ENCODE measurements around the gene NR4A2. TPM values are rescaled to one million over a fixed set of nuclear protein-coding genes. Genes with fewer than 3 reads are reported as not detected.

NR4A2 gene
- total RNA-seq, 1 experiment from 2014 or later = 4.9 TPM

DNA sequence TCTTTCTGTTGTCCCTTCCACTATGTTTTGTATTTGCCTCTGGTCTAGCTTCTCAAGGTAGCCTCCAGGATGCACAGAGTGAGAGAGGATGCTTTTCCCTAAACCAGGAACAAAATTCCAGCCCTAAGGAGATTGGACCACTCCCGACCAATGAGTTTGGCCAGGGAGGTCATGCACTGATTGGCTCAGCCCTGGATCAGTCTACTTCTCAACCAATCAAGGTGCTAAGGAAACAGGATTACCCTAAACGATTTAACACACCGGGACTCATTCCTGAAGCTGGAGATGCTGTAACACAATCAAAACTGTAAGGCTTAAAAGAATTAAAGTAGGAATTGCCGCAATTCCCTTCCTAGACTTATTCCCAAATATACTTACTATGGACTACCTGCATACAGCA lies 34.2 kb upstream of the NR4A2 start:
- no peaks in the 10 kb centered on the region for H3K9me3 Mint-ChIP-seq (ENCODE audit: low read depth, unreplicated experiment)
- H3K27ac Mint-ChIP-seq (ENCODE audit: unreplicated experiment) = no peak overlapping the region
- DNase-seq = no peak
- no TSS peak for BruUV-seq (replicated peaks)
- TF ChIP-seq, protein P1, sequence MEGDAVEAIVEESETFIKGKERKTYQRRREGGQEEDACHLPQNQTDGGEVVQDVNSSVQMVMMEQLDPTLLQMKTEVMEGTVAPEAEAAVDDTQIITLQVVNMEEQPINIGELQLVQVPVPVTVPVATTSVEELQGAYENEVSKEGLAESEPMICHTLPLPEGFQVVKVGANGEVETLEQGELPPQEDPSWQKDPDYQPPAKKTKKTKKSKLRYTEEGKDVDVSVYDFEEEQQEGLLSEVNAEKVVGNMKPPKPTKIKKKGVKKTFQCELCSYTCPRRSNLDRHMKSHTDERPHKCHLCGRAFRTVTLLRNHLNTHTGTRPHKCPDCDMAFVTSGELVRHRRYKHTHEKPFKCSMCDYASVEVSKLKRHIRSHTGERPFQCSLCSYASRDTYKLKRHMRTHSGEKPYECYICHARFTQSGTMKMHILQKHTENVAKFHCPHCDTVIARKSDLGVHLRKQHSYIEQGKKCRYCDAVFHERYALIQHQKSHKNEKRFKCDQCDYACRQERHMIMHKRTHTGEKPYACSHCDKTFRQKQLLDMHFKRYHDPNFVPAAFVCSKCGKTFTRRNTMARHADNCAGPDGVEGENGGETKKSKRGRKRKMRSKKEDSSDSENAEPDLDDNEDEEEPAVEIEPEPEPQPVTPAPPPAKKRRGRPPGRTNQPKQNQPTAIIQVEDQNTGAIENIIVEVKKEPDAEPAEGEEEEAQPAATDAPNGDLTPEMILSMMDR (IDR thresholded peaks at IDR 0.05; ENCODE audit: unreplicated experiment) = no peak
- no peaks in the 10 kb centered on the region for H3K36me3 Mint-ChIP-seq (ENCODE audit: insufficient read depth, unreplicated experiment)
- H3K27me3 Mint-ChIP-seq (ENCODE audit: unreplicated experiment) = no peaks in the 10 kb centered on the region
- no peaks in the 10 kb centered on the region for H3K4me1 Mint-ChIP-seq (ENCODE audit: low read depth, unreplicated experiment)
- H3K4me3 Mint-ChIP-seq (ENCODE audit: low read depth, unreplicated experiment) = no peak overlapping the region
- intact Hi-C loops (cut with micrococcal nuclease; ENCODE audit: unreplicated experiment) = no loop called here
- CTCF ChIA-PET = no interaction called here

DNA sequence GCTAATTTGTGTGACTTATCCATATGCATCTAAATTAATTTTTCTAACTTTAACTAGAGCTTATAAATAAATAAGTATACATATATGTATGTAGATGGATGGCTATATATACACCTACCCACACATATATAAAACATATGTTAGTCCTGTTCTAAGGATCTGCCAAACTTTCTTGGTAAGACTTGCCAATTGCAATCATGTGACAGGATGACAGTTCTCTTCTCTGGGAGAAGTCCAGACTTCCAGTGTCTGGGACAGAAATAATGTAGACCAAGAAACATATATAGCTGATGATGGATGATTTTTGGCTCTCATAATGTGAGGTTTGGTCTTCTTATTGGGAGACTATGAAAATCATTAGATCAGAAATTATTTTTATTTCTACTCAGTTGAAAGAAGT lies 30.6 kb upstream of the NR4A2 start:
- Mint-ChIP-seq H3K36me3 (ENCODE audit: insufficient read depth, unreplicated experiment) (no peaks in the 10 kb centered on the region), H3K4me1 (ENCODE audit: low read depth, unreplicated experiment) (no peaks in the 10 kb centered on the region), H3K27ac (ENCODE audit: unreplicated experiment) (no peak overlapping the region), H3K4me3 (ENCODE audit: low read depth, unreplicated experiment) (no peak overlapping the region), H3K27me3 (ENCODE audit: unreplicated experiment) (no peaks in the 10 kb centered on the region), H3K9me3 (ENCODE audit: low read depth, unreplicated experiment) (no peaks in the 10 kb centered on the region)
- DNase-seq = no peak
- TF ChIP-seq, protein P1 (IDR thresholded peaks at IDR 0.05; ENCODE audit: unreplicated experiment) = no peak
- intact Hi-C loops (cut with micrococcal nuclease; ENCODE audit: unreplicated experiment) = no loop called here
- BruUV-seq (replicated peaks) = no TSS peak
- CTCF ChIA-PET = no interaction called here

DNA sequence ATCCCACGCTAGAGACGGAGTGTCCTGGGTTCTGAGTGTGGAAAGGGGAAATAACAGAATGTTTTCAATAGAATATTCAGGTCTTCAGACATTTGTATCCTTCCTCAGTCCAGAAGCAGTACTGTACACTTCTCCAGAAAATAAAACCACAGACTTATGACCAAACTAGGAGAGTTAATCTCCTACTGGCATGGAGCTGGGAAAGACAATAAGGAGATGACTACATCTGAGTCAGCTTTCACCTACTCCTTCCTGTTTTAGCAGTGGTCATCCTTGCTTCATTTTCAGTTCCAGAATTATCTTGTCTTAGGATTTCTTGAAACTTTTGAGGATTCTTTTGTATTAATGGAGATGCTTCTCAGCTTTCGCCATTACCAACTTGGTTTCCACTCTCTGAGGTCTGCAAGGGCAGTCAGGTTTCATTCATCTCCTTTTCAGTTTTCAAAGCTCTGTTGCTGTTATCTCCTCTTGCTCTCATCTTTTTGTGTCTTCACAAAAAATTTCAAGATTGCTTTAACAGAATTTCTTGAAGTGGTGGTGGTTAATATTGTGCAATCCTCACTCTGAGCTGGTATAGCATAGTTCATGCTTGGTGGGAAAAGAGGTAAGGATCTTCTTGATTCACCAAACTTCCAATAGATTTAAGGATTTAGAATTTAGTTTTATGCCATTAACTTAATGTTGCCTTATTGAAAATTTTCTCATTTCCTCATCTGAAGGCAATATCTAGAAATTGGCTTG lies 23.7 kb upstream of the NR4A2 start:
- intact Hi-C loops (cut with micrococcal nuclease; ENCODE audit: unreplicated experiment) = no loop called here
- Mint-ChIP-seq H3K27me3 (ENCODE audit: unreplicated experiment) (no peaks in the 10 kb centered on the region), H3K4me1 (ENCODE audit: low read depth, unreplicated experiment) (no peaks in the 10 kb centered on the region), H3K36me3 (ENCODE audit: insufficient read depth, unreplicated experiment) (no peaks in the 10 kb centered on the region), H3K9me3 (ENCODE audit: low read depth, unreplicated experiment) (no peaks in the 10 kb centered on the region), H3K27ac (ENCODE audit: unreplicated experiment) (no peak overlapping the region), H3K4me3 (ENCODE audit: low read depth, unreplicated experiment) (no peak overlapping the region)
- CTCF ChIA-PET = no interaction called here
- TF ChIP-seq, protein P1 (IDR thresholded peaks at IDR 0.05; ENCODE audit: unreplicated experiment) = no peak
- no TSS peak for BruUV-seq (replicated peaks)
- no peak for DNase-seq

DNA sequence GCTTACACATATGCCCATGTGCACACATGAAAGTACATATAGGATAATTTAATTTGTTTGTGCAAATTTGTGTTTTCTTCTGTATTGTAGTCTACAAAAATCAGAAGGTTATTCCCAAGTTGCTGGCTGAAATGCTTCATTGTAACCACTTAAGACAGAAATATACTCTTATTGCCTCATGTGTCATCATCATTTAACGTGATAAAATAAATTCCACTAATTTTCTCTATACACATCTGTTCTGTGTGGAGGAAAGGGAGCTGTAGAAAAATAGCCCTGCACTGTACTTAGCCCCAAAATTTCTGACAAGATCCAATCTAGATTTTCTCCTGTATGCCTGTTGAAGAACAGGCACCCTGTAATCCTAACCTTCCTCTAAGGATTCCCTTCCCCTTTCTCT lies 20.4 kb upstream of the NR4A2 start:
- BruUV-seq (replicated peaks) = no TSS peak
- no peaks in the 10 kb centered on the region for H3K4me1 Mint-ChIP-seq (ENCODE audit: low read depth, unreplicated experiment)

More for the DNA sequence above, 20.4 kb upstream of the NR4A2 start:
- Mint-ChIP-seq H3K36me3 (ENCODE audit: insufficient read depth, unreplicated experiment) (no peaks in the 10 kb centered on the region), H3K4me3 (ENCODE audit: low read depth, unreplicated experiment) (no peak overlapping the region), H3K27me3 (ENCODE audit: unreplicated experiment) (no peaks in the 10 kb centered on the region), H3K9me3 (ENCODE audit: low read depth, unreplicated experiment) (no peaks in the 10 kb centered on the region), H3K27ac (ENCODE audit: unreplicated experiment) (no peak overlapping the region)
- CTCF ChIA-PET = no interaction called here
- no peak for DNase-seq
- TF ChIP-seq, protein P1 (IDR thresholded peaks at IDR 0.05; ENCODE audit: unreplicated experiment) = no peak
- intact Hi-C loops (cut with micrococcal nuclease; ENCODE audit: unreplicated experiment) = no loop called here
